Measurements from ENCODE around the gene TSKU.

Gene TSKU

DNA sequence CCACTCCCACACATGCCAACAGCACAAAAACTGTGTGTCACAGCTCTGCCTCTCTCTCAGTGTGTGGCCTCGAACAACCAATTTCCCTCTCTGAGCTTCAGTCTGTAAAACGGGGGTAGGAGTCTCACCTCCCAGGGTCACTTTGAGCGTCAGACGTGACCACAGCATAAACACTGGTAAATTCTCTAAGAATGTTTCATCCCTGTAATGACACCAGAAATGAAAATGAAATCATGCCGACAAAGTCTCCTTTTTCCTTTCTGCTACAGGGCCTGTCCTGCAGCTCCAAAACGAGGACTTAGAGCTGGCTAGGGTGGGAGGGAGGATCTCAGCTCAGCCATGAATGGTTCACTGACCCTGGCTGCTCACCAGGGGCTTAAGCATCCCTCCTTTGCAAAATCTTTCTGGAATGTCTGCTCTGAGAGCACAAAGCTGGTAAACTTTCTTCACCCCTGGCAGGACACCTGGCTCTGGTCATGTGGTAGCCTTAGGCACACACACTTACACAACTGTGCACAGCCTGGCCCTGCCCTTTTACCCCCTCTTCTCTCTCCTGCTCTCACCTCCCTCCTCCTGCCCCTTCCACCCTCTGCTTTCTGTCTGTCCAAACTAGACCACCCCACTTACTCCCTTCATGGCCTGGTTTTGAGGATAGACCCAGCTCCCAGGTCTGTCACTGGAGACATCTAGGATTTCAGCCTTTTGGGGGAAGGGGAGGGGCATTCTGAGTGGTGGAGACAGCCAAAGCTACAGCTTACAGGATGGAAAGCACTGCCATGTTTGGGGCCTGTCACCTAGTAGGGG, 12.3 kb upstream of the TSKU start:
- Histone ChIP-seq H3K27ac (replicated peaks) (no peak overlapping the region), H3K27me3 (ENCODE audit: insufficient read depth, poor library complexity, severe bottlenecking) (no peaks in the 10 kb centered on the region), H3K4me3 (replicated peaks; ENCODE audit: insufficient read depth, low read length) (no peak overlapping the region)
- no peak for DNase-seq (ENCODE audit: low read depth in 1 of 2, low spot score in 1 of 2)
- TF ChIP-seq, protein P1, sequence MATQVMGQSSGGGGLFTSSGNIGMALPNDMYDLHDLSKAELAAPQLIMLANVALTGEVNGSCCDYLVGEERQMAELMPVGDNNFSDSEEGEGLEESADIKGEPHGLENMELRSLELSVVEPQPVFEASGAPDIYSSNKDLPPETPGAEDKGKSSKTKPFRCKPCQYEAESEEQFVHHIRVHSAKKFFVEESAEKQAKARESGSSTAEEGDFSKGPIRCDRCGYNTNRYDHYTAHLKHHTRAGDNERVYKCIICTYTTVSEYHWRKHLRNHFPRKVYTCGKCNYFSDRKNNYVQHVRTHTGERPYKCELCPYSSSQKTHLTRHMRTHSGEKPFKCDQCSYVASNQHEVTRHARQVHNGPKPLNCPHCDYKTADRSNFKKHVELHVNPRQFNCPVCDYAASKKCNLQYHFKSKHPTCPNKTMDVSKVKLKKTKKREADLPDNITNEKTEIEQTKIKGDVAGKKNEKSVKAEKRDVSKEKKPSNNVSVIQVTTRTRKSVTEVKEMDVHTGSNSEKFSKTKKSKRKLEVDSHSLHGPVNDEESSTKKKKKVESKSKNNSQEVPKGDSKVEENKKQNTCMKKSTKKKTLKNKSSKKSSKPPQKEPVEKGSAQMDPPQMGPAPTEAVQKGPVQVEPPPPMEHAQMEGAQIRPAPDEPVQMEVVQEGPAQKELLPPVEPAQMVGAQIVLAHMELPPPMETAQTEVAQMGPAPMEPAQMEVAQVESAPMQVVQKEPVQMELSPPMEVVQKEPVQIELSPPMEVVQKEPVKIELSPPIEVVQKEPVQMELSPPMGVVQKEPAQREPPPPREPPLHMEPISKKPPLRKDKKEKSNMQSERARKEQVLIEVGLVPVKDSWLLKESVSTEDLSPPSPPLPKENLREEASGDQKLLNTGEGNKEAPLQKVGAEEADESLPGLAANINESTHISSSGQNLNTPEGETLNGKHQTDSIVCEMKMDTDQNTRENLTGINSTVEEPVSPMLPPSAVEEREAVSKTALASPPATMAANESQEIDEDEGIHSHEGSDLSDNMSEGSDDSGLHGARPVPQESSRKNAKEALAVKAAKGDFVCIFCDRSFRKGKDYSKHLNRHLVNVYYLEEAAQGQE (IDR thresholded peaks at IDR 0.05; ENCODE audit: insufficient replicate concordance, low read depth): no peak
- TF ChIP-seq SPI1 (IDR thresholded peaks at IDR 0.05; ENCODE audit: borderline replicate concordance, low read depth): no peak
- no peak for TF ChIP-seq CTCF (IDR thresholded peaks at IDR 0.05; ENCODE audit: insufficient read depth, low read length)
- TF ChIP-seq POLR2AphosphoS5 (IDR thresholded peaks at IDR 0.05; ENCODE audit: low read depth): no peak
- TF ChIP-seq GABPA (IDR thresholded peaks at IDR 0.05; ENCODE audit: low read depth): no peak

DNA sequence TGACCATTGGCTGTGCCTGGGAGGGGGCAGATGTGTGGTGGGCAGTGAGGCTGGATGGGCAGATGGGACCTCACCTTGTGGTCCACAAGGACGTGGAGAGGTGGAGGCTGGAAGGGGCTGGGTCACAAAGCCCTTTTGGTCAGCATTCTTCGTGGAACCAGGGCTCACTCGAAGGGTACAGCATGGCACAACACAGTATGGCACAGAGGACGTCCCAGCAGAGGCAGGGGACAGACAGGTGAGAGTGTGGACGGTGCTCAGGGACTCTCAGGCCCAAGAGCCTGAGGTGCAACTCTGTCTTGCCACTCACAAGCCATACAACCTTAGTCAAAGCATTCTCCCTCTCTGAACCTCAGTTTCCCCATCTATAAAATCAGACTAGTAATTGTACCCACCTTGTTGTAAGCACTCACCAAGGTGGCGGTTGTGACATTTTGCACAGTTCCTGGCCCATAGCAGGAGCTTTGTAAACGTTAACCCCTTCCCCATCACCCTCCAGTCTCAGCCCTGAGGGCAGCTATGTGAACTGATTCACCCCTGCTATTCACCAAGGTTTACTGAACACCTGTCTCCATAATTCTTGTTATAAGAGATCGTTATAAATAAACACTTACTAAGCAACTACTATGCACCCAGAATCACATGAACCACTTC, 11.6 kb upstream of the TSKU start:
- DNase-seq (ENCODE audit: low read depth in 1 of 2, low spot score in 1 of 2): no peak
- TF ChIP-seq, protein P1 (IDR thresholded peaks at IDR 0.05; ENCODE audit: insufficient replicate concordance, low read depth): no peak
- no peak overlapping the region for H3K27ac ChIP-seq (replicated peaks)
- H3K4me3 ChIP-seq (replicated peaks; ENCODE audit: insufficient read depth, low read length): no peak overlapping the region
- no peaks in the 10 kb centered on the region for H3K27me3 ChIP-seq (ENCODE audit: insufficient read depth, poor library complexity, severe bottlenecking)

DNA sequence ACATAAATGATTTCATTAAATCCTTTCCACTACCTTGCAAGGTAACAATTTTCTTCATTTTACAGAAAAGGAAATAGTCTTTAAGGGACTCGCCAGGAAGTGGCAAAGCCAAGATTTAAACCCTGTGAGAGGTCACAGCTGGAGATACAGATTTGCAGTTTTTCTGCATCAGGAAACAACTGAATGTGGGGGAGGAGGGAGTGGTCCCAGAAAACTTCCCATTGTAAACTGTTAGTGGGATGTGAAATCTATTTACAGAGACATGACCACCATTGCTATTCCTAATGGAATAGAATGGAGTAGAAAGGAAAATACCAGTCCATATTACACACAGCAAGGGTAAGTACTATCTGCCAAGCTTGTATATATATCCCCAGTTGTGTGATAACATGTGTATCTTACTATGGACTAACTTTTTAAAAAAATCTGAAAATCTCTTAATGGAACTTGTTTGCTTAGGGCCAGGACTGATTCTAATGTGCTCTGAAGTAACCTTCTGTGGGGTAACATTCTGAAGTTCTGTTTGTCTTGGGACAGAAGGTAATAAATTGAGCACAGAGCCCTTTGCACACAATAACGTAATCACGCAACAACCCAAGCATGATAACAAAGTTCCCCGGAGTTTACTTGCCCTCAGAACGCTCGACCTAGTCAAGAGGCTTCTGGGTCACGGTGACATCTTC, 10.9 kb upstream of the TSKU start:
- Histone ChIP-seq H3K27ac (replicated peaks) (no peak overlapping the region), H3K4me3 (replicated peaks; ENCODE audit: insufficient read depth, low read length) (no peak overlapping the region), H3K27me3 (ENCODE audit: insufficient read depth, poor library complexity, severe bottlenecking) (no peaks in the 10 kb centered on the region)
- no peak for DNase-seq (ENCODE audit: low read depth in 1 of 2, low spot score in 1 of 2)
- TF ChIP-seq GABPA (IDR thresholded peaks at IDR 0.05; ENCODE audit: low read depth): no peak
- no peak for TF ChIP-seq CTCF (IDR thresholded peaks at IDR 0.05; ENCODE audit: insufficient read depth, low read length)
- TF ChIP-seq SPI1 (IDR thresholded peaks at IDR 0.05; ENCODE audit: borderline replicate concordance, low read depth): no peak
- TF ChIP-seq, protein P1 (IDR thresholded peaks at IDR 0.05; ENCODE audit: insufficient replicate concordance, low read depth): no peak
- no peak for TF ChIP-seq POLR2AphosphoS5 (IDR thresholded peaks at IDR 0.05; ENCODE audit: low read depth)
